Thyroid gland (tissue), 4 donors: ENCODE measurements around the gene ITGB2.

Source experiments
- POLR2A ChIP-seq, 2 donors: fragments of 450-650 bp; IDR thresholded peaks; one replicate each; pipeline ENCODE4 v1.6.1; 2017; ENCODE audit warnings: antibody characterized with exemption in 2 of 2, mild to moderate bottlenecking in 2 of 2, moderate library complexity in 1 of 2
- TF ChIP-seq, protein P1 (sequence below), 6 experiments: fragments of 200-600 bp in 3 of 6; fragments of 450-650 bp in 3 of 6; sonication (generic) in 3 of 6; IDR thresholded peaks; one replicate each; pipeline ENCODE4 v1.5.1; 2016 to 2019; ENCODE audit warnings: antibody characterized with exemption in 6 of 6, mild to moderate bottlenecking in 2 of 6, inconsistent platforms in 1 of 6, moderate library complexity in 1 of 6

DNA sequence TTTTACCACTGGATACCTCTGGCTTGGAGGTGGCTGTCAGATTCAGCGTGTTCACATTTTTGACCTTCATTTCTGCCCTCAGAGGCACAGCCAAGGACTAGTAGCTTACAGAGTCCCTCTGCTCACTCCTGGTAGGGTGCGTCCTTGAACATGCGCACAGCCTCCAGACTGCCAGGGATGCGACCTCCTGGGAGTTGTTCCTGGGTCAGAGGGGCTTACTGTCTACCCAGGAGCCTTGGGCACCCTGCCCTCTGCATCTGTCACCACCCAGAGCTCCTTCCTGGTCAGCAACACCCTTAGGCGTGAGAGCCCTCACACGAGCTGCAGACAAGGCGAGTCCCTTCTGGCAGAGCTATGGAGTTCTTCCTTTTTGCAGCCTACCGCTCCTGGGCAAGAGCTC is 20.9 kb upstream of the ITGB2 start:
- TF ChIP-seq, protein P1, sequence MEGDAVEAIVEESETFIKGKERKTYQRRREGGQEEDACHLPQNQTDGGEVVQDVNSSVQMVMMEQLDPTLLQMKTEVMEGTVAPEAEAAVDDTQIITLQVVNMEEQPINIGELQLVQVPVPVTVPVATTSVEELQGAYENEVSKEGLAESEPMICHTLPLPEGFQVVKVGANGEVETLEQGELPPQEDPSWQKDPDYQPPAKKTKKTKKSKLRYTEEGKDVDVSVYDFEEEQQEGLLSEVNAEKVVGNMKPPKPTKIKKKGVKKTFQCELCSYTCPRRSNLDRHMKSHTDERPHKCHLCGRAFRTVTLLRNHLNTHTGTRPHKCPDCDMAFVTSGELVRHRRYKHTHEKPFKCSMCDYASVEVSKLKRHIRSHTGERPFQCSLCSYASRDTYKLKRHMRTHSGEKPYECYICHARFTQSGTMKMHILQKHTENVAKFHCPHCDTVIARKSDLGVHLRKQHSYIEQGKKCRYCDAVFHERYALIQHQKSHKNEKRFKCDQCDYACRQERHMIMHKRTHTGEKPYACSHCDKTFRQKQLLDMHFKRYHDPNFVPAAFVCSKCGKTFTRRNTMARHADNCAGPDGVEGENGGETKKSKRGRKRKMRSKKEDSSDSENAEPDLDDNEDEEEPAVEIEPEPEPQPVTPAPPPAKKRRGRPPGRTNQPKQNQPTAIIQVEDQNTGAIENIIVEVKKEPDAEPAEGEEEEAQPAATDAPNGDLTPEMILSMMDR (IDR thresholded peaks at IDR 0.05): no peak
- TF ChIP-seq POLR2A (IDR thresholded peaks at IDR 0.05): no peak
